Amygdala (tissue), 56 donors: ENCODE measurements around the gene DLST.
A peak's percentile ranks its signal among the peaks of the same experiment; 100 is the strongest.

Experiments used
- DNase-seq, 56 donors: peaks; one replicate each; lab custom pipeline; 2025; lab: John Stamatoyannopoulos, UW

Gene DLST

DNA sequence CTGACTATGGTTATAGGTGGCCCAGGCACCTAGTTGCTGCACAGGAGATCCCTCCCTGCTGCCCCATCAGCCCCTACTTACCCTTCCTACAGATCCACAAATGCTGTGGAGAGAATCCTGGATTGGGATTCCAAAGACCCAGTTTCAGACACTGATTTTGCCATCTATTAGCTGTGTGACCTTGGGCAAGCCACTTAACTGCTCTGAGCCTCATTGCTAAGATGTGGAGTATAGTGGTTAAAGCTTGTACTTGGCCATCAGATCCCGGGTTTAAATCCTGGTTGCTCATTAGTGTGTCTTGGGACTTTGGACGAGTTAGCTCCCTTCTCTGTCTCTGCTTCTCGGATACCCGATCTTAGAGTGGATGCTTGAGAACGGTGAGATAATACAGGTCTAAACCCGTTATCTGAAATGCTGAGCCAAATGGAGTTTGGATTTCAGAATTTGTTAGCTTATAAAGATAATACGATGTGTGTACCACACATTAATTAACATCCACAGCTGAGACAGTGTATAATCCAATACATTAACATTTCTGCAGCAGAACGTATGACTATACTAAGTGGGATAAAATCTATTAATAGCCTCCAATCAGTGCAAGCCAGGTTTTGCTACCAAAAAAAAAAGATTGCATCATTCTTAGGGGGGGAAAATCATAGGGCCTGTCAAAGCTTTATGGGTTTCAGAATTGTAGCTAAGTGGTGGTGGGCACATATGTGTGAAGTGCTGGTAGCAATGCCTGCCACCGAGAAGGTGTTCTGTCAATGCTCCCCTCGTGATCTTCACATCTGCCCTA, 21.8 kb upstream of the DLST start:
- DNase-seq = no peak

- DNase-seq = peak in 55 of 56 donors; percentile 20 to 97 (median 68)
Measured at GRCh38 chr14:74860899-74861733, 20.6 kb upstream of the DLST start.

DNA sequence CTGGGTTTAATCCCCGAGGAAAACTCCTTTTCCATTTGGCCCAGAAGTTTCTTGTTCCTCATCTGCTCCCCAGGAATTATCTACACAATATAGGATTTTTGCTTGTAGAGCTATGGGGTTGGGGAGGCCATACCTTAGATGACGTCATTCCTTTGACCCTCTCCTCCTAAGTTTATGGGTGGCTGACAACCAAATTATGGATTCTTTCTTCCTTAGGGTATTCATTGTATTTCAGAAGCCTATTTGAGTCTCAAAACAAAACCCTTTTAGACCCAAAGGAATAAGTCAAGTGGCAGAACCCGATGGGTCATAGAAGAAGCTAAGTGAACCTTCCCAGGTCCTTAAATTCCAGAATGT, 20.0 kb upstream of the DLST start:
- DNase-seq = no peak

- DNase-seq = peak in 27 of 56 donors; percentile 4 to 57 (median 20)
Measured at GRCh38 chr14:74863274-74863673, 18.4 kb upstream of the DLST start.

DNA sequence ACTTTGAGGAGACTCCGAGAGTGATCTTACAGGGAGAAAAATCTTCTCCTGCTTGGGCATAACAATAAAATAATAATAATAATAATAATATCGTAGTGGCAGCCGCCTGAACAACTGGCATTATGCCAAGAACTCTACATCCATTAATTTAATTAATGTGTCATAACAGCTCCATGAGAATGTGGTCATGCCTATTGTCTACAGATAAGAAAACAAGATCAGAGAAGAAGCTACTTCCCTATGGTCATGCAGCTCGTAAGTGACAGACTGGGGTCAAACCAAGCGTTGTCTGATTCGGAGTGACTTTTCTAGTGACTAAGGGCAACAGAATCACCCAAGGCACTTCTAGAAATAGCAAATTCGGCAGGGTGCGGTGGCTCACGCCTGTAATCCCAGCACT, 17.5 kb upstream of the DLST start:
- DNase-seq = peak in 1 of 56 donors; percentile 21

- DNase-seq = no peak
Measured at GRCh38 chr14:74865156-74865555, 16.6 kb upstream of the DLST start.

DNA sequence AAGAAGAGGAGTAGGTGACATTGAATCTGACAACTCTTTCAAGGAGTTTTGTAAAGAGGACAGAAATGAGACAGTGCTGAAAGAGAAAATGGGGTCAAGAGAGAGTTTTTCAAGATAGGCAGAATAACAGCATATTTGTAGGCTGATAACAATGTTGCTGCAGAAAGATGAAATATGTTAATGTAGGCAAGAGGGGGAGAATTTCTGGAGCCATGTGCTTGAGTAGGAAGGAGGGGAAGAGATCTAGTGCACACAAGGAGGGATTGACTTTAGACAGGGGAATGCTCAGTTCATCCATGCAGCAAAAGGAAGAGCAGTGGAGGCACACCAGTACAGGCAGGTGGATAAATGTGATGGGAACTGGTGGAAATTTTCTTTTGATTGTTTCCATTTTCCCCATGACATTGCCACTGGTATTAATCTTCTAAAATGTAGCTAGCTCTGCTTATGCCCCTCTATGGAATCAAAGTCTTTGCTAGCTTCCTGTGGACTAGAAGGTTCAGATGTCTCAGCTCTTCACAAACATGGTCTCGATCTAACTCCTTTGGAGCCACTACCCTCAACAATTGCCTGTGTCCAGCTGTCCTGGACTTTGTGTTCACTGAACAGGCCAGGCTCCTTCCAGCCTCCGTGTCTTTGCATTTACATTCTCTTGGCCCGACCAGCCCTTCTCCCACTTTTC, 14.9 kb upstream of the DLST start:
- DNase-seq = no peak

DNA sequence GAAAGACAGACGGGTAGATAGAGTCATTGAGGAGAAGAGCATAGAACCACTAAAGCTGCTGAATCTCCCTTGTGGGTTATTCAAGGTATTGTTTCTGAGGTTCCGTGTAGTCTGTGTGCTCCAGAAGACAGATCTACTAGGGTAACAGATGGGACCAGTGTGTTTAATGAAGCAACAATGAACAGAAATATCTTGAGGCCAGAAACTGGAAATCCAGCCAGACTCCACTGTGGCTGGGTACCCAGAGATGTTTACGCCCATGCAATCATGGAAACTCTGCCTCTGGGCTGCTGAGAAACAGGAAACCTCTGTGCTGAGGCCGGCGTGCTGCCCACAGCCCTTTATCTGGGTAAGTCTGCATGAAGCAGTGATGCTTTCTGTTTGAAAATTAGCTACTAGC, 14.0 kb upstream of the DLST start:
- peak in 34 of 56 donors; percentile 2 to 63 (median 23) for DNase-seq

GRCh38 chr14:74868739-74869138, 13.0 kb upstream of the DLST start:
- no peak for DNase-seq

DNA sequence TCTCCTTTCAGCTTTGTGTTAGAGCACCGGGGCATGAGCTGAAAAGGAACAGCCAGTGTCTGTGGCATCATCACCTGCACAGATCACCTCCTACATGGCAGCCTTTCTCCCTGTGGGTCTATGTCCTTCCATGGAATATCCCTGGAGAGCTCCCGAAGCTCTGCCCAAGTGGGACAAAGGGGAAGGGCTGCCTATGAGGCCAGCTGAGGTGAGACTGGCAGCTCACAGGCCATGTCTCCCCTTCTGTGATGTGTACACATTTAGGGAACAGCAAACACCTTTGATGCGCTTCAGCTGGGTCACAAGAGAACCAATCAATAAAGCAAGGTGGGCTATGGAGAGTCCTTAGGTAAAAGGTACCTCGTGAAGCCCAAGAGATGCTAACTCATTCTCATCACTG, 9.9 kb upstream of the DLST start:
- no peak for DNase-seq

DNA sequence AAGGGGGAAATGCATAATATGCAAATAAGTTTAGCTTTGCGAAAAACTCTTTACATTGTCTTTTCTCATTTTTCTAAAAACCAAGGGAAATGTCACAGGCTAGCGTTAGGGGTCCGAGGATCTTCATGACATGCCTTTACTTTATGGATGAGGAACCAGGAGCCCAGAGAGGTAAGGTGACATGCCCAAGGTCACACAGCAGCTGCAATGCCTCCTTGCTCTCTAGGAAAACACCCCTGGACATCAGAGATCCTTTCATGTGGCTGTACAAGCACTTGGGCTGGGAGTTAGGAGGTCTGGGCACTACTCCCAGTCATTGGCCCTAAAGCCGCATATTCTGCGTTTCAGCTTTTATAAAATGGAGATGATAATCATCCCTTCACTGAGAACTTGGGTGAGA, 6.5 kb upstream of the DLST start:
- DNase-seq = no peak

- DNase-seq = peak in 11 of 56 donors; percentile 1 to 22 (median 9)
Measured at GRCh38 chr14:74875941-74876913, 5.5 kb upstream of the DLST start, which contains the start of gene PROX2. Gene PROX2, minus strand, starts transcription at chr14:74876145. Its CDS starts 12,311 bp downstream, at chr14:74863834.

DNA sequence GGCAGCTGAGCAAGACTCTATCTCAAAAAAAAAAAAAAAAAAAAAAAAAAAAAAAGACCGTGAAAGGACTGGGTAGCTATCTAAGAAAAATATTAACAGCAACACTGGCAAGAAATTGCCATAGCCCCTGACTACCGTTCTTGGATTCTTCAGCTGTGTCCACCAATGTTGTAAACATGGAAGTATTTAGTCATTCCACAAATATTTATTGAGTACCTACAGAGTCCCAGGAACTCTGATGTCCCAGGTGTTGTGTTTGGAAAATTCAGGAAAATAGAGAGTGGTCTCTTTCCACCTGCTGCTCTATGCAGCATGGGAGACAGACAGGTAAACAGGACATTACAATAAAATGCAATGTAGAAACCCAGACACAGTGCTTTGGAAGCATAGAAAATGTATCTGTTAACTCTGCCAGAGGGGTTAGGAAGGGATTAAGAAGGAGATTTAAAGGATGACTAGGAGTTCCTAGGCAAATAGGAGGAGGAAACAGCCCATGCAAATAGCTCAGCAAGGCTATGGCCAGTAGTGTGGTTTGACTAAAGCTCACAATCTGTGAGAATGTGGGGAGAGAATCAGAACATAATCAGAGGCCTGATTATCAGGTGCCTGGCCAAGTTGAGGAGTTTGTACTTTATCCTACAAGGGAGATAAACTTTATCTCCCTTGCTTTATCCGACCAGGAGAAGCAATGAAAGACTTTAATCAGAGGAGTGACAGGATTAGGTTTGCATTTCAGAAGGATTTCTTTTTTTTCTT, 2.1 kb upstream of the DLST start:
- DNase-seq = no peak

- DNase-seq = peak in 6 of 56 donors; percentile 48 to 61 (median 52)
Measured at GRCh38 chr14:74882103-74882920, 596 bp downstream of the DLST start.

DNA sequence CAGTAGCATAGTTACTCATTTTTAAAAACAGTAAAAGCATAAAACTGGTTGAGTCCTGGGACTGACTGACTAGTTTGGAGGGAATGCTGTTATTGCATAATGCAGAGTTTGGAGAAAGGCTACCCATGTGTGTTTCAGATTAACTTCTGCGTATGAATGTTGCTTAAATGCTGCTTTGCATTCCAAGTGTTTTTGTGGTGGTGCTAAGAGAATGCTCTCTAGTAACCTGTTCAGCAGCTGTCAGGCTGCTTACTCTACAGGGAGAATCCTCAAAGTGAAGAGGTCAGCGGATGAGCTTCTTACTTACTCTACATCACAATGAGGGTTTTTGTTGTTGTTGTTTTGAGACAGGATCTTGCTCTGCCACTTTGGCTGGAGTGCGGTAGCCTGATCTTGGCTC, 4.3 kb downstream of the DLST start:
- DNase-seq = no peak

- DNase-seq = no peak
Measured at GRCh38 chr14:74888164-74889158, 6.7 kb downstream of the DLST start.

- DNase-seq = no peak
Measured at GRCh38 chr14:74890262-74890661, 8.5 kb downstream of the DLST start.
